GM23338 (cell line): Measurements from ENCODE around the gene SMIM35. TPM values are rescaled to one million over a fixed set of nuclear protein-coding genes. Genes with fewer than 3 reads are reported as not detected.

Source experiments
- ATAC-seq: fragments of 200-7000 bp; cut with Tn5 transposase; 3 replicates; pipeline ENCODE4 v1.9.1; 2020
- DNase-seq: peaks from one replicate; pipeline ENCODE4 v3.0.0-alpha.2; 2015; ENCODE audit warnings: low spot score
- H2AFZ ChIP-seq: fragments of 200-600 bp; sonication (generic); 2 replicates; pipeline ENCODE4 v1.8.0; 2016; ENCODE audit warnings: antibody characterized with exemption, mild to moderate bottlenecking, moderate library complexity
- H3F3A ChIP-seq: fragments of 200-600 bp; sonication (generic); replicated peaks from 2 replicates; pipeline ENCODE4 v1.8.0; 2017; ENCODE audit warnings: antibody characterized with exemption, mixed run types, low read depth
- H3K27ac ChIP-seq: fragments of 200-600 bp; sonication (generic); 2 replicates; pipeline ENCODE4 v1.6.1; 2016; ENCODE audit warnings: low read depth
- H3K27me3 ChIP-seq: fragments of 200-600 bp; sonication (generic); 2 replicates; pipeline ENCODE4 v1.8.0; 2016; ENCODE audit warnings: mild to moderate bottlenecking, mixed run types, moderate library complexity; ENCODE audit not compliant: insufficient read depth
- H3K36me3 ChIP-seq: fragments of 200-600 bp; sonication (generic); 2 replicates; pipeline ENCODE4 v1.8.0; 2016; ENCODE audit warnings: mild to moderate bottlenecking; ENCODE audit not compliant: insufficient read depth
- H3K4me1 ChIP-seq: fragments of 200-600 bp; sonication (generic); 2 replicates; pipeline ENCODE4 v1.8.0; 2016; ENCODE audit warnings: mild to moderate bottlenecking, moderate library complexity; ENCODE audit not compliant: insufficient read depth
- H3K4me2 ChIP-seq: fragments of 200-600 bp; sonication (generic); 2 replicates; pipeline ENCODE4 v1.7.1; 2017; ENCODE audit warnings: mixed run types
- H3K4me3 ChIP-seq: fragments of 200-600 bp; sonication (generic); 2 replicates; pipeline ENCODE4 v1.6.1; 2016; ENCODE audit warnings: mixed run types
- H3K79me2 ChIP-seq: fragments of 200-600 bp; sonication (generic); replicated peaks from 2 replicates; pipeline ENCODE4 v1.8.0; 2017; ENCODE audit warnings: mild to moderate bottlenecking; ENCODE audit not compliant: insufficient read depth
- H3K9me2 ChIP-seq: fragments of 200-600 bp; sonication (generic); 2 replicates; pipeline ENCODE4 v1.8.0; 2017; ENCODE audit not compliant: insufficient read depth
- H4K20me1 ChIP-seq: fragments of 200-600 bp; sonication (generic); replicated peaks from 2 replicates; pipeline ENCODE4 v1.8.0; 2017; ENCODE audit warnings: mild to moderate bottlenecking; ENCODE audit not compliant: insufficient read depth
- H3K27ac Mint-ChIP-seq: 2 replicates; pipeline ENCODE4 v1.8.0; 2020; ENCODE audit warnings: inconsistent platforms, mild to moderate bottlenecking, moderate library complexity, mixed read lengths
- H3K27me3 Mint-ChIP-seq: 3 replicates; pipeline ENCODE4 v1.8.0; 2022; ENCODE audit warnings: low read depth, mild to moderate bottlenecking, moderate library complexity, mixed read lengths, inconsistent platforms; ENCODE audit not compliant: insufficient read depth, poor library complexity
- H3K36me3 Mint-ChIP-seq: 3 replicates; pipeline ENCODE4 v1.8.0; 2021; ENCODE audit warnings: low read depth, mild to moderate bottlenecking, inconsistent platforms, moderate library complexity, mixed read lengths
- H3K4me1 Mint-ChIP-seq: 3 replicates; pipeline ENCODE4 v1.8.0; 2020; ENCODE audit warnings: mild to moderate bottlenecking, inconsistent platforms, mixed read lengths
- H3K4me3 Mint-ChIP-seq: 3 replicates; pipeline ENCODE4 v1.8.0; 2021; ENCODE audit warnings: moderate library complexity, mild to moderate bottlenecking, inconsistent platforms, mixed read lengths
- H3K9me3 Mint-ChIP-seq: 3 replicates; pipeline ENCODE4 v1.8.0; 2020; ENCODE audit warnings: moderate library complexity, mild to moderate bottlenecking, inconsistent platforms, mixed read lengths
- CREB1 ChIP-seq: fragments of 250-450 bp; sonication (Bioruptor Pico); IDR thresholded peaks from 2 replicates; pipeline ENCODE4 v1.5.0; 2020; ENCODE audit warnings: low read depth, mild to moderate bottlenecking, moderate library complexity
- EZH2 ChIP-seq: fragments of 200-600 bp; sonication (generic); IDR thresholded peaks from one replicate; pipeline ENCODE4 v1.8.0; 2017; ENCODE audit warnings: antibody characterized with exemption, mild to moderate bottlenecking, low read depth; ENCODE audit not compliant: unreplicated experiment
- JUNB ChIP-seq: IDR thresholded peaks from one replicate; pipeline ENCODE4 v1.6.1; 2016; ENCODE audit warnings: antibody characterized with exemption; ENCODE audit not compliant: unreplicated experiment
- STAT1 ChIP-seq: IDR thresholded peaks from one replicate; pipeline ENCODE4 v1.6.1; 2016; ENCODE audit warnings: antibody characterized with exemption; ENCODE audit not compliant: unreplicated experiment
- ZNF114 ChIP-seq: fragments of 250-450 bp; sonication (Bioruptor Pico); IDR thresholded peaks from 2 replicates; pipeline ENCODE4 v1.5.0; 2020; ENCODE audit warnings: mild to moderate bottlenecking, moderate library complexity
- ZNF331 ChIP-seq: fragments of 250-450 bp; sonication (Bioruptor Pico); IDR thresholded peaks from 2 replicates; pipeline ENCODE4 v1.5.0; 2020; ENCODE audit warnings: low read depth, mild to moderate bottlenecking, moderate library complexity
- ZNF462 ChIP-seq: fragments of 250-450 bp; sonication (Bioruptor Pico); IDR thresholded peaks from 2 replicates; pipeline ENCODE4 v1.5.0; 2020; ENCODE audit warnings: mild to moderate bottlenecking, moderate library complexity
- polyA plus RNA-seq: library from polyadenylated mRNA; unstranded; fragments of >200 nt; fragmentation: Nextera tagmentation; extraction: Ambion mirVana; gene quantifications from 2 replicates; pipeline ENCODE4 v1.2.1, GENCODE V29; 2016
- total RNA-seq: library from RNA; depleted of rRNA; stranded (reverse); fragments of >200 nt; shearing (Covaris generic); gene quantifications from 2 replicates; pipeline ENCODE4 v1.2.3, GENCODE V29; 2014

Gene SMIM35
- total and polyA plus RNA-seq, 2 experiments from 2014 or later, result not detected

DNA sequence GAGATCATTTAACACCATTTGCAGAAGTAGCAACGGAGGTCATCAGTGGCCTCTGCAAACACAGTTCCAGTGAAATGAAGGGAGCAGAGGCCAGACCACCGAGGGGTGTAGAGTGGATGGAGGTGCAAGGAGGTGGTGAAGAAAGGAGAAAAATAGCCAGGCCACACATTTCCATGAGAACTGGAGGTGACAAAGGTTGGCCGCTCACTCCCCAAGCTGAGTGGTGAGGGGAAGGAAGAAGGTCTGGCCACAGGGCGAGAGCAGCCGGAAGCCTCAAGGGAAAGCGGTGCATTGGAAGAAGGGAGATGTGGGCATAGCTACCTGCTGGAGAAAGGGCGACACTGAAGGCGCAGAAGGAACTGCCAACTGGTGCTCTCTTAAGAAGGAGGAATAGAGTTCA is 30.0 kb downstream of the SMIM35 start:
- Histone ChIP-seq H3K4me3 (no peak overlapping the region), H3K79me2 (no peaks in the 10 kb centered on the region), H3K27me3 (no peaks in the 10 kb centered on the region), H3K36me3 (no peaks in the 10 kb centered on the region), H3F3A (no peaks in the 10 kb centered on the region), H2AFZ (no peak overlapping the region), H3K27ac (no peak overlapping the region), H4K20me1 (no peaks in the 10 kb centered on the region), H3K9me2 (no peaks in the 10 kb centered on the region), H3K4me2 (no peak overlapping the region), H3K4me1 (no peaks in the 10 kb centered on the region)
- H3K27me3 Mint-ChIP-seq, result peaks cover 16% of the 10 kb centered on the region
- H3K4me3 Mint-ChIP-seq, result no peak overlapping the region
- H3K4me1 Mint-ChIP-seq, result peaks cover 5% of the 10 kb centered on the region; the same call in 2 of the 3 replicates
- ATAC-seq (no peak), DNase-seq (no peak)
- no peaks in the 10 kb centered on the region for H3K36me3 Mint-ChIP-seq
- H3K27ac Mint-ChIP-seq, result no peak overlapping the region
- H3K9me3 Mint-ChIP-seq, result no peaks in the 10 kb centered on the region; the same call in 2 of the 3 replicates
- no peak for TF ChIP-seq ZNF114 (CRISPR knock-in tag)
- no peak for TF ChIP-seq ZNF462 (CRISPR knock-in tag)
- no peak for TF ChIP-seq EZH2
- TF ChIP-seq JUNB, result no peak
- no peak for TF ChIP-seq STAT1
- no peak for TF ChIP-seq ZNF331 (CRISPR knock-in tag)

DNA sequence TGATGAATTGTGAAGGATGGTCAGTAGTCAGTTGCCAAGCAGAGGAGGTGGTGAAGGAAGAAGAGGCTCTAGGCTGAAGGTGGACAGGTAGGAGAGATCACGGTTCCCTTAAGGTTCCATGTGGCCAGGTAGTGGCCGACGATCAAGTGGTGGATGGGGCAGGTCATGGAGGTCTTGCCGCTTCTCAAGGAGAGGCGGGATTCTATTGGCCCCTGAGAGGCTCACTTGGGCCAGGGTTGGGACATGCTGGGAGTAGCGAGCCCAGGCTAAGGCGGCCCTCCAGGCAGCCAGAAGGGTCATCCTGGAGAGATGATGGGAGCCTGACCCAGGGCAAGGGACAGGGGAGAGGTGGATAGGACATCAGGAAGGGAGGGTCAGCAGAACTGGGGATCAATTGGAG is 30.8 kb downstream of the SMIM35 start:
- peaks cover 5% of the 10 kb centered on the region; the same call in 2 of the 3 replicates for H3K4me1 Mint-ChIP-seq
- H3K9me2 ChIP-seq, result no peaks in the 10 kb centered on the region
- no peak overlapping the region for H3K27ac Mint-ChIP-seq
- no peaks in the 10 kb centered on the region for H4K20me1 ChIP-seq
- no peak overlapping the region; the same call in 2 of the 3 replicates for H3K4me3 Mint-ChIP-seq
- no peaks in the 10 kb centered on the region for H3K36me3 Mint-ChIP-seq
- no peak overlapping the region for H3K27ac ChIP-seq
- TF ChIP-seq CREB1 (CRISPR knock-in tag), result no peak
- TF ChIP-seq ZNF331 (CRISPR knock-in tag), result no peak
- no peak for TF ChIP-seq JUNB
- DNase-seq, result no peak
- no peaks in the 10 kb centered on the region for H3K36me3 ChIP-seq
- H3K27me3 ChIP-seq, result no peaks in the 10 kb centered on the region
- H3K4me1 ChIP-seq, result no peaks in the 10 kb centered on the region
- no peaks in the 10 kb centered on the region for H3K79me2 ChIP-seq
- H3K4me2 ChIP-seq, result no peak overlapping the region
- no peak for ATAC-seq
- no peak overlapping the region for H2AFZ ChIP-seq
- peaks cover 16% of the 10 kb centered on the region for H3K27me3 Mint-ChIP-seq
- H3F3A ChIP-seq, result no peaks in the 10 kb centered on the region
- H3K4me3 ChIP-seq, result no peak overlapping the region
- H3K9me3 Mint-ChIP-seq, result no peaks in the 10 kb centered on the region; the same call in 2 of the 3 replicates
